H1 (cell line): ENCODE measurements around the gene TNFSF15. TPM values are rescaled to one million over a fixed set of nuclear protein-coding genes. Genes with fewer than 3 reads are reported as not detected.

ENCODE experiments used
- EP300 ChIP-seq, 2 experiments: IDR thresholded peaks; 1 replicate in 1 of 2; 2 replicates in 1 of 2; pipeline ENCODE4 v1.6.1; 2011 to 2012; ENCODE audit warnings: low read depth in 2 of 2, low read length in 2 of 2, mild to moderate bottlenecking in 2 of 2, borderline replicate concordance in 1 of 2, inconsistent platforms in 1 of 2, moderate library complexity in 1 of 2
- EZH2 ChIP-seq: fragments of 200-600 bp; sonication (generic); IDR thresholded peaks from 2 replicates; pipeline ENCODE4 v1.7.1; 2012; ENCODE audit warnings: low read depth, mild to moderate bottlenecking, moderate library complexity, low read length, inconsistent platforms; ENCODE audit not compliant: severe bottlenecking
- HDAC2 ChIP-seq, 2 experiments: fragments of 300-600 bp in 1 of 2; sonication (generic) in 1 of 2; IDR thresholded peaks; 2 replicates each; pipeline ENCODE4 v1.6.1; 2011 to 2012; ENCODE audit warnings: low read depth in 2 of 2, low read length in 2 of 2, mild to moderate bottlenecking in 2 of 2, moderate library complexity in 2 of 2, borderline replicate concordance in 1 of 2, inconsistent platforms in 1 of 2
- polyA plus RNA-seq, 7 experiments: library from polyadenylated mRNA; depleted of rRNA in 3 of 7; stranded (reverse) in 5 of 7; unstranded in 2 of 7; fragments of >200 nt in 5 of 7; fragments of 200-250 nt in 2 of 7; gene quantifications; 1 replicate in 5 of 7; 2 replicates in 1 of 7; 4 replicates in 1 of 7; pipeline versions ENCODE4 v1.2.1 to v1.2.3, GENCODE V29; 2011 to 2013; ENCODE audit warnings: missing spikeins in 2 of 7, mixed read lengths in 2 of 7
- total RNA-seq: library from RNA; stranded (reverse); fragmentation: NEBNext Ultra II Directional; extraction: Animal tissue kit (Norgen Biotek cat#: 25700); gene quantifications from 2 replicates; pipeline ENCODE4 v1.2.1, GENCODE V29; 2021

Gene TNFSF15
- total and polyA plus RNA-seq, 2 of the 8 experiments (the other 6 are each of a cell fraction or from before 2014, with no cell fraction given): 0.09 to 0.17 TPM

GRCh38 chr9:114791736-114792135 lies 14.1 kb downstream of the TNFSF15 start (continued):
- TF ChIP-seq HDAC2 (IDR thresholded peaks at IDR 0.05; ENCODE audit: borderline replicate concordance in 1 of 2, low read depth in 2 of 2, low read length in 2 of 2): no peak
- no peak for TF ChIP-seq EP300 (IDR thresholded peaks at IDR 0.05; ENCODE audit: borderline replicate concordance in 1 of 2, low read depth in 2 of 2, low read length in 2 of 2)
- TF ChIP-seq EZH2: no peak
